Measurements from ENCODE around the gene NXF3.

DNA sequence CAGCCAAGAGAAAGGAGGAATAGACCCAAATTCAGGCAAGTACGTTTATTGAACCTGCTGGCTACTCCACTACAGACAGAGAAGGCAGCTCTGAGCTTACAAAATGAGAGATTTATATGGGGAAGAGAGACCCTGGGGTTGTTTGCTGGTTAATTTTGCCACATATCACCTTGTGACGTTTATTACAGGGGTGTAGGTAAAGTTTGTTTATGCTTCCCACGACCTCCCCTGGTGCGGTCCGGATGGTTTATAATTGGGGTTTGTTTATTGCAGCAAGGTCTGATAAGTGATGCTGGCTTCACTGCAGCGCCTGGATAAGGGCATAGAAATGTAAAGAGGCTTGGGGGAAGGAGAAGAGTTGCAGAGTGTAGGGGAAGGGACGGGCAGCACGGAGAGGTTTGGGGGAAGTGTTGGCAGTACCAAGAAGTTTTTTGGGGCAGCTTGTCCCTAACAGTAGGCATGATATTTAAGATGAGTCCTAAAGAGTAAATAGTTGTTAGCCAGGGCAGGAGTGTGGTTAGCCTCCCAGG, 41.6 kb downstream of the NXF3 start:
- TF ChIP-seq SUZ12 (IDR thresholded peaks at IDR 0.05; ENCODE audit: extremely low read depth, insufficient read depth, insufficient read length) (no peak), ZNF274 (IDR thresholded peaks at IDR 0.05; ENCODE audit: low read depth, low read length) (no peak)
